GM21526 (cell line): ENCODE results near the gene ZBTB34.

Experiments
- ATAC-seq: cut with Tn5 transposase; IDR thresholded peaks from one replicate; pipeline ENCODE4 v1.9.1; 2021; ENCODE audit warnings: moderate library complexity; ENCODE audit not compliant: unreplicated experiment, low FRiP score

ZBTB34 gene

GRCh38 chr9:126842220-126842842 is 18.1 kb upstream of the ZBTB34 start:
- no peak for ATAC-seq

GRCh38 chr9:126842977-126843799 is 17.3 kb upstream of the ZBTB34 start:
- ATAC-seq, result no peak

- no peak for ATAC-seq
These were observed 16.4 kb upstream of the ZBTB34 start for GRCh38 chr9:126844085-126844484.

DNA sequence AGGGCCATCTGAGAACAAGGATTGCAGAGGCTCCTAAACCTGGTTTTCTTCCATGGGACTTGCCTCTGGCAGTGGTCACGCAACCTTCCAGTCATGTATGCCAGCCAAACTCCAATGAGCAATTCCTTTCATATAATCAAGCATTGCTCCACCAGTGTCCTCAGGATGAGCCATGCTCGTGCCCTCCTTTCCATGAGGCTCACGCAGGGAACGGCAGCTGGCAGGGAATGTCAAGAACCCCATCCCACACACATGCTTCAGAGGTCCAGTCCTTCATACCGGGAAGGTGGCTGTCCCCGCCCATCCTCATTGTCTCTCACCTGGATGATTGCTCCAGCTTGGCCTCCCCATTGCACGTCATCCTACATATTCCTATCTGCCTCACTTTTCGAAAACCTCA is 13.4 kb upstream of the ZBTB34 start:
- ATAC-seq, result no peak

DNA sequence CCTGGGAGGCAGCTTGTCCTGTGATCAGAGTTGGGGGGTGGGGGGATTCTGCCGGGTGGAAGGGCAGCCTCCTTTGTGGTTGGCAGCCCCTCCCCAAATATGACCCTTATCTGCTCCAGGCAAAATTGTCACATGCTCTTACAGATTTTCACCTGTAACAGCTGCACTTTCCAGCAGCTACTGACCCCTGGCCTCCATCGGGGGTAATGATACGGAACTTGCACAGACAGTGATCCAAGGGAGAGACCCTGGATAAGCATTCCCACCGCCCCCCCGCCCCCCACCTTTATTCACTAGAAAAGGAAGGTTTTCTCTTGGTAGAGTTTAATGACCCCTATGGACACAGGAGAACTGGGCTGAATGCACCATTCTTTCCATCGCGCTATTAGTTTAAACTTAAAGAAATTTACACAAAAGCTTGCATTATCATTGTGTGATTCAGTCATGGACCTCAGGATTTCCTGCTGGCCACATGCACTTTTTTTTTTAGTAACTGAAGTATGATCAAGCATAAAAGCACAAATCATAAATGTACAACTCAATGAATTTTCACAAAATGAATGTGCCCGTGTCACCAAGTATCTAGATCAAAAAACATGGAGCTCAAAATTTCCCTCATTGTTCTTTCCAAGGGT is 10.7 kb upstream of the ZBTB34 start:
- ATAC-seq, result no peak

DNA sequence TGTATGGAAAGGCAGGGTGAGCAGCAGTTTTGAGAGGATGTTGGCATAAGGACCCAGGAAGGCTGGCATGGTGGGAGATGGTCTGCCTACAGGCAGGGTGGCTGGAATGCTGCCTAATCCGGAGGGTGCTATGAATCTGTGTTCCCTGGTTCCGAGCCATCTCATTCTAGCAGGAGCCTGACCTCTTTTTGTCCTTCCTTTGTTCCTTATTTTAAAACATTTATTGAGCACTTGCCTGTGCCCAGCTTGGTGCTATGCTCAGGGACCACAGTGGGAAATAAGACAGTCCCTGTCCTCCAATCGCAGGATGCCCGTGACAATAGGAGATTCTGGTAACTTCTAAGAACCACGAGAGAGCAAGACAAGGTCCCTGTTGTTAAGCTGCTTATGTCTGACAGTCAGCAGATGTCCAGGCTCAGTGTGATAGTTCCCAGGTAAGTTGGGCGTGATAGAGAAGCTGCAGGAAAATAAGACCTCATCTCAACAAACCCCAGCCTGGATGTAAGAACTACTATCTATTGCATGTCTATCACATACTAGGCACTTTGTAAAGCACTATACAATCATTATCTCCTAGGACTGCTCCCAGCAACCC is 9.1 kb upstream of the ZBTB34 start:
- ATAC-seq, result no peak

DNA sequence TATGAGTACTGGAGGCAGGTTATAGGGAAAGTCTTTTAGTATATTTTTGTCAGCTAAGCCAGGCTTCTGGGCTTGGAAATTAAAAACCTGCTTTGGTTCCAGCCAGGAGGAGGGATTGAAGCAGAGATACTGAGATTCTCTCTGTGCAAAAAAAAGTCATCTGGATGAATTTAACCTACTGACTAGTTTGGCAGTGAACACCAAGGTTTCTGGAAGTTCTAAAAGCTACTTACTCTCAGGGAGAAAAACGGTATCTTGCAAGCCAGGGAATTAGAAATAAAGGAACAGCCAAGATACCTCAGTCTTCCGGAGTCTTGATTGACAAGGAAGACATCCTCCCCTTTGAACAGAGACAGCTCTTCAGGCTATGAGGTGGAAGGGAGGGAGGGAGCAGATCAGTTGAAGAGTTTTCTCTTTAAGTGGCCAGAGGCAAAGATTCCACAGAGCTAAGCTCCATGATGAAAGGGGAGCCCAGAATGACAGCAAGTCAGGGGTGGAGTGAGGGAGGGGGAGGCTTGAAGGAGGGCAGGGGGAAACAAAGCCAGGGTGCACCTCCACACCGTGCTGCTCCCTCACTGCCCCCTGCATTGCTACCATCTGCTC is 8.3 kb upstream of the ZBTB34 start:
- ATAC-seq, result no peak

GRCh38 chr9:126853667-126854066 is 6.8 kb upstream of the ZBTB34 start:
- no peak for ATAC-seq

- no peak for ATAC-seq
These were observed 5.7 kb upstream of the ZBTB34 start for GRCh38 chr9:126854734-126855133.

DNA sequence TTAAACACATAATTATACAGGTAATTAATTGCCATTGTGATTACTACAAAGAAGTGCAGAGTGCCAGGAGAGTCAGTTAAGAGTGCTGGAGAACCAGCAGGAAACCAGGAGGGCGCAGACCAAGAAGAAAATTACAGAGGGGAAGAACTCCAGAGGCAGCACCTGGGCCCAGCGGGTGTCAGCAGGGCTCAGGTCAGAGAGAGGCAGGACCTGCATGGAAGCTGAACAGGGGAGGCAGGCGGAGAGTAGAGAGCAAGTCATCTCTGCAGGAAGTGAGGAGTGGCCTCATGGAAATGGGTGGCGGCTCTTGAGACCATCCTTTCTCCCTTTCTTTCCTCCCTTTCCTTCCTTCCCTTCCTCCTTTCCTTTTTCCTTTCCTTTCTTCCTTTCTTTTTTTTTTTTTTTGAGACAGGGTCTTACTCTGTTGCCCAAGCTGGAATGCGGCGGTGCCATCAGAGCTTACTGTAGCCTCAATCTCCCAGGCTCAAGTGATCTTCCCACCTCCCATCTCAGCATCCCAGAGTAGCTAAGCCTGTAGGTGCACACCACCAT is 4.0 kb upstream of the ZBTB34 start:
- ATAC-seq, result no peak

GRCh38 chr9:126857261-126857960 is 3.0 kb upstream of the ZBTB34 start:
- ATAC-seq, result no peak

GRCh38 chr9:126859111-126859510 is 1.3 kb upstream of the ZBTB34 start:
- ATAC-seq, result no peak

- ATAC-seq, result peak; percentile 16
These were observed 473 bp downstream of the ZBTB34 start for GRCh38 chr9:126860757-126861466.

DNA sequence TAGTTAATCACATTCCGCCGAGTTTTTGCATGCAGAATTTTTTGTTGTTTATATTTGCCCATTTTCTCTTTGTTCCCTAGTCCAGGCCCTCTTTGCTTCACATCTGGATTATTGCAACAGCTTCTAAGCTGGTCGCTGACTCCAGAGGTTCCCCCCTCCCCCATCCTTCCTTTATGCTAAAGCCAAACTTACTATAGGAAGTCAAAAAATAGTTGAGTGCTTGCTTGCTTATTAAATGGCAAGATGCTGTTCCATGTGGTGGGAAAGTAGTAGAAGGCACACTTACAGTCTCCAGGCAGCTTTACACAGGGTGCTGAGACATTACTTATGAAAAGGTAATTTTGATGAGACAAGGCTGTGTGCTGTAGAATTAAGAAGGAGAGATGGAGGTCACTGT is 1.3 kb downstream of the ZBTB34 start:
- ATAC-seq, result no peak

GRCh38 chr9:126862104-126862761 is 1.8 kb downstream of the ZBTB34 start:
- ATAC-seq, result no peak

- ATAC-seq, result no peak
These were observed 4.3 kb downstream of the ZBTB34 start for GRCh38 chr9:126864771-126865170.

DNA sequence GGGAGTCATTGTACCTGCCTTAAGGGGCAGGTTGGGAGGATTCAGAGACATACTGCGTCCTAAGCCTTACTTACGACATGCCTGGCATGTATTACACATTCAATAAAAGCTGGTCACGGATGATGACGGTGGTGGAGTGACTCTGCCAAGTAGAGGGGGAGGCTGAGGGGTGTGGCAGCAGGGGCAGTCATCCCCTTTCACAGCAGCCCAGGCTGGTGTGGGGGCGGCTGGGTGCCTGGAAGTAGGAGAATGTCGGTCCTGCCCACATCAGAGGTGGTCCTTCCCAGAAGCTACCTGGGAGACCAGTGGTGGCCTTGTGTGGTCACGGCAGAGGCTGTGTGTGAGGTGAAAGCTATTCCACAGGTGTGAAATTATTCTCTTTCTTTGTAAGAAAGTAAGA is 8.9 kb downstream of the ZBTB34 start:
- no peak for ATAC-seq

- no peak for ATAC-seq
These were observed 12.1 kb downstream of the ZBTB34 start for GRCh38 chr9:126872516-126872915.
